IMR-90 (cell line): ENCODE measurements around the gene PITPNC1. TPM values are rescaled to one million over a fixed set of nuclear protein-coding genes. Genes with fewer than 3 reads are reported as not detected.

Experiments used
- ATAC-seq: fragments of 200-7000 bp; cut with Tn5 transposase; 2 replicates; pipeline ENCODE4 v1.9.1; 2020; ENCODE audit warnings: low read depth, mild to moderate bottlenecking, moderate library complexity
- BruUV-seq: library from RNA; stranded (reverse); fragments of 400-500 nt; replicated peaks from 2 replicates; lab custom pipeline; 2021; lab: Mats Ljungman, UMichigan
- CTCF ChIA-PET: fragments of 300-600 bp; formaldehyde crosslinking; extraction: SDS; loops from one replicate; lab custom pipeline; 2021; ENCODE audit warnings: antibody characterized with exemption; lab: Yijun Ruan, JAX
- POLR2A ChIA-PET: fragments of 300-600 bp; sonication (Branson Sonifier 250); formaldehyde crosslinking; loops from one replicate; lab custom pipeline; 2022; ENCODE audit warnings: antibody characterized with exemption; ENCODE audit not compliant: unreplicated experiment; lab: Charles Lee
- DNase-seq: peaks from one replicate; pipeline ENCODE4 v3.0.0; 2013
- H2AFZ ChIP-seq: replicated peaks from 2 replicates; pipeline ENCODE3; 2013; ENCODE audit warnings: low read length, mild to moderate bottlenecking; ENCODE audit not compliant: poor library complexity
- H2AK5ac ChIP-seq: 2 replicates; pipeline ENCODE4 v1.6.1; 2013; ENCODE audit warnings: low read depth, low read length, inconsistent platforms
- H2AK9ac ChIP-seq: replicated peaks from 2 replicates; pipeline ENCODE3; 2013; ENCODE audit warnings: mild to moderate bottlenecking, low read depth, low read length, moderate library complexity; ENCODE audit not compliant: poor library complexity
- H2BK120ac ChIP-seq: 2 replicates; pipeline ENCODE4 v1.6.1; 2013; ENCODE audit warnings: low read depth, low read length, inconsistent platforms
- H2BK15ac ChIP-seq: 3 replicates; pipeline ENCODE4 v1.6.1; 2013; ENCODE audit warnings: low read depth, low read length, inconsistent platforms
- H2BK20ac ChIP-seq: 2 replicates; pipeline ENCODE4 v1.6.1; 2013; ENCODE audit warnings: low read depth, mild to moderate bottlenecking, inconsistent platforms, low read length, moderate library complexity
- H2BK5ac ChIP-seq: 2 replicates; pipeline ENCODE4 v1.6.1; 2013; ENCODE audit warnings: mild to moderate bottlenecking, low read depth, low read length, inconsistent platforms; ENCODE audit not compliant: poor library complexity, severe bottlenecking
- H3K14ac ChIP-seq: replicated peaks from 2 replicates; pipeline ENCODE4 v1.6.1; 2013; ENCODE audit warnings: low read depth, low read length, inconsistent platforms
- H3K18ac ChIP-seq: 2 replicates; pipeline ENCODE4 v1.6.1; 2013; ENCODE audit warnings: low read depth, low read length, control low read depth
- H3K23ac ChIP-seq: 2 replicates; pipeline ENCODE4 v1.6.1; 2013; ENCODE audit warnings: low read depth, low read length, inconsistent platforms
- H3K27ac ChIP-seq: 2 replicates; pipeline ENCODE4 v1.5.1; 2013; ENCODE audit warnings: mild to moderate bottlenecking, control low read depth, low read length; ENCODE audit not compliant: insufficient read depth
- H3K27me3 ChIP-seq: 2 replicates; pipeline ENCODE4 v1.6.1; 2013; ENCODE audit warnings: low read length; ENCODE audit not compliant: control insufficient read depth, insufficient read depth
- H3K36me3 ChIP-seq: 2 replicates; pipeline ENCODE4 v1.6.1; 2013; ENCODE audit warnings: low read length, mixed read lengths; ENCODE audit not compliant: control insufficient read depth, insufficient read depth
- H3K4ac ChIP-seq: 2 replicates; pipeline ENCODE4 v1.6.1; 2013; ENCODE audit warnings: low read depth, low read length, inconsistent platforms
- H3K4me1 ChIP-seq: 2 replicates; pipeline ENCODE4 v1.6.1; 2013; ENCODE audit warnings: low read length, mixed read lengths; ENCODE audit not compliant: control insufficient read depth, insufficient read depth
- H3K4me2 ChIP-seq: 2 replicates; pipeline ENCODE4 v1.6.1; 2013; ENCODE audit warnings: low read depth, mild to moderate bottlenecking, control low read depth, low read length, moderate library complexity
- H3K4me3 ChIP-seq: 2 replicates; pipeline ENCODE4 v1.5.1; 2013; ENCODE audit warnings: low read depth, mild to moderate bottlenecking, control low read depth, low read length, moderate library complexity; ENCODE audit not compliant: insufficient read depth
- H3K56ac ChIP-seq: 2 replicates; pipeline ENCODE4 v1.6.1; 2013; ENCODE audit warnings: low read length, inconsistent platforms; ENCODE audit not compliant: insufficient read depth; ENCODE audit errors: extremely low read depth
- H3K79me1 ChIP-seq, 2 experiments: 2 replicates each; pipeline ENCODE4 v1.6.1; 2013; ENCODE audit warnings: low read length in 2 of 2, inconsistent platforms in 1 of 2, low read depth in 1 of 2
- H3K9ac ChIP-seq: 2 replicates; pipeline ENCODE4 v1.6.1; 2013; ENCODE audit warnings: low read depth, low read length, control low read depth
- H3K9me1 ChIP-seq: 2 replicates; pipeline ENCODE4 v1.6.1; 2013; ENCODE audit warnings: low read length, inconsistent platforms; ENCODE audit not compliant: insufficient read depth
- H3K9me3 ChIP-seq: 2 replicates; pipeline ENCODE4 v1.6.1; 2013; ENCODE audit warnings: low read length; ENCODE audit not compliant: control insufficient read depth, insufficient read depth
- H4K20me1 ChIP-seq: 2 replicates; pipeline ENCODE4 v1.6.1; 2013; ENCODE audit warnings: low read length, inconsistent platforms; ENCODE audit not compliant: insufficient read depth
- H4K5ac ChIP-seq: 2 replicates; pipeline ENCODE4 v1.6.1; 2013; ENCODE audit warnings: mild to moderate bottlenecking, low read depth, low read length, control low read depth
- H4K8ac ChIP-seq, 2 experiments: 2 replicates each; pipeline ENCODE4 v1.6.1; 2013; ENCODE audit warnings: low read depth in 2 of 2, low read length in 2 of 2, control low read depth in 1 of 2, inconsistent platforms in 1 of 2
- H4K91ac ChIP-seq: 2 replicates; pipeline ENCODE4 v1.6.1; 2013; ENCODE audit warnings: low read depth, low read length, inconsistent platforms; ENCODE audit not compliant: insufficient read depth
- BHLHE40 ChIP-seq: fragments of 150-350 bp; IDR thresholded peaks from 2 replicates; pipeline ENCODE4 v1.6.1; 2016; ENCODE audit warnings: mild to moderate bottlenecking, low read depth, low read length
- WGBS, 2 experiments: methylation state at CpG; one replicate each; pipeline versions ENCODE4 v1.1.5 to v1.1.7; 2013; ENCODE audit warnings: missing lambda C conversion rate in 2 of 2; ENCODE audit not compliant: insufficient read length in 1 of 2; ENCODE audit errors: extremely low coverage in 2 of 2; 5-methylcytosine and 5-hydroxymethylcytosine counted together
- dilution Hi-C: fragments of 300-500 bp; cut with HindIII; formaldehyde crosslinking; loops from one replicate; pipeline ENCODE4 v1.14.3; 2018; ENCODE audit warnings: low sequenced_read_pairs; ENCODE audit not compliant: unreplicated experiment
- in situ Hi-C: fragments of 300-500 bp; cut with MboI; formaldehyde crosslinking; loops from 3 replicates; pipeline ENCODE4 v1.14.3; 2019; ENCODE audit warnings: low sequenced_read_pairs, inconsistent platforms, mixed read lengths
- intact Hi-C: fragments of 100-400 bp; cut with micrococcal nuclease; formaldehyde crosslinking; loops from 2 replicates; pipeline ENCODE4 v1.10.0; 2022
- polyA plus RNA-seq, 3 experiments: library from polyadenylated mRNA; depleted of rRNA; stranded (reverse); fragments of >200 nt; gene quantifications; 2 replicates each; pipeline ENCODE4 v1.2.3, GENCODE V29; 2012; ENCODE audit warnings: low replicate concordance in 1 of 3
- total RNA-seq: library from RNA; depleted of rRNA; stranded (reverse); fragments of >200 nt; gene quantifications from 2 replicates; pipeline ENCODE4 v1.2.3, GENCODE V29; 2012

The PITPNC1 gene
- total and polyA plus RNA-seq, 2 of the 4 experiments (the other 2 are of a cell fraction), result 4.1 TPM

DNA sequence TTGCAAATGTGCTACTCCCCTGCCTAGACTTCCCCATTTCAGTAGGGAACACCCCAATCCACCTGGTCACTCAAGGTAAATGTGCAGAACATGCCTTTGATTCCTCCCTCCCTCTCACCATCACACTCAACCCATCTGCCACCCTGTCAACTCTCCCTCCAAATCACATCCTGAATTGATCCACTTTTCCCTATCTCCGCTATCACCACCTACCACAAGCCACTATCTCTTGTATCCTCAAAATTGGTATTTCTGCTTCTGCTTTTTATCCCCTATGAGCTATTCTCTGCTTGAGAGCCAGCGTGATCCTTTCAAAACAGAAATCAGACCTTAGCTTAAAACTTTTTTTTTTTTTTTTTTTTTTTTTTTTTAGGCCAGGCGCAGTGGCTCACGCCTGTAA, 335.3 kb downstream of the PITPNC1 start:
- no peak for TF ChIP-seq BHLHE40
- no peak overlapping the region for H3K9ac ChIP-seq
- no peak overlapping the region for H2AK5ac ChIP-seq
- H3K79me1 ChIP-seq, result no peaks in the 10 kb centered on the region; a peak in 1 of 4 replicates
- no peak overlapping the region for H3K4ac ChIP-seq
- no peak overlapping the region for H3K56ac ChIP-seq
- no peak overlapping the region for H2BK120ac ChIP-seq
- H3K27ac ChIP-seq, result no peak overlapping the region
- H4K91ac ChIP-seq, result no peak overlapping the region
- no peaks in the 10 kb centered on the region for H3K9me1 ChIP-seq
- no peak overlapping the region for H3K23ac ChIP-seq
- H4K5ac ChIP-seq, result no peak overlapping the region
- no peak overlapping the region for H2AFZ ChIP-seq
- no peaks in the 10 kb centered on the region for H3K9me3 ChIP-seq
- no peak overlapping the region for H3K18ac ChIP-seq
- dilution Hi-C loops, result no loop called here
- H4K20me1 ChIP-seq, result no peaks in the 10 kb centered on the region
- H3K4me2 ChIP-seq, result no peak overlapping the region
- H3K36me3 ChIP-seq, result no peaks in the 10 kb centered on the region
- BruUV-seq, result no TSS peak
- no peak for ATAC-seq
- H3K4me3 ChIP-seq, result no peak overlapping the region
- H2BK15ac ChIP-seq, result no peak overlapping the region
- H3K4me1 ChIP-seq, result no peaks in the 10 kb centered on the region
- POLR2A ChIA-PET, result no interaction called here
- no peak overlapping the region for H2AK9ac ChIP-seq
- WGBS, 2 experiments, result 86 to 100% methylated on average over 1 of the region's 4 CpGs
- no peak for DNase-seq
- in situ Hi-C loops, result no loop called here
- no peaks in the 10 kb centered on the region; the same call in 1 of the 2 replicates for H3K27me3 ChIP-seq
- no peak overlapping the region for H4K8ac ChIP-seq
- H2BK20ac ChIP-seq, result no peak overlapping the region
- CTCF ChIA-PET, result interaction anchor here (0.5 kb wide), 1 partner anchor 372 kb away, joined by 5 read pairs; no protein-coding TSS in a partner anchor
- no peak overlapping the region for H3K14ac ChIP-seq
- intact Hi-C loops, result loop anchor here (10.0 kb wide), 1 partner anchor 762 kb away; no protein-coding TSS in a partner anchor
- no peak overlapping the region for H2BK5ac ChIP-seq
